Panc1 (cell line): Measurements from ENCODE around the gene FAM50A. TPM values are rescaled to one million over a fixed set of nuclear protein-coding genes. Genes with fewer than 3 reads are reported as not detected.

Experiments used
- ATAC-seq: fragments of 200-7000 bp; cut with Tn5 transposase; 2 replicates; pipeline ENCODE4 v1.9.1; 2020; ENCODE audit warnings: mild to moderate bottlenecking, moderate library complexity
- BruUV-seq: library from RNA; stranded (reverse); fragments of 400-500 nt; replicated peaks from 2 replicates; lab custom pipeline; 2021; lab: Mats Ljungman, UMichigan
- CTCF ChIA-PET: fragments of 300-600 bp; sonication (Branson Sonifier 250); formaldehyde crosslinking; loops from one replicate; lab custom pipeline; 2022; ENCODE audit warnings: antibody characterized with exemption; lab: Charles Lee
- POLR2A ChIA-PET: fragments of 300-600 bp; sonication (Branson Sonifier 250); formaldehyde crosslinking; loops from one replicate; lab custom pipeline; 2022; ENCODE audit warnings: antibody characterized with exemption; lab: Charles Lee
- DNase-seq: peaks from one replicate; pipeline ENCODE4 v3.0.0-alpha.2; 2010; ENCODE audit warnings: low read depth, low spot score
- H3K27ac ChIP-seq: 2 replicates; pipeline ENCODE4 v1.5.1; 2011; ENCODE audit warnings: mild to moderate bottlenecking, low read length, inconsistent platforms
- H3K27me3 ChIP-seq: fragments of 200-500 bp; sonication (Bioruptor generic); 2 replicates; pipeline ENCODE4 v1.6.0; 2014; ENCODE audit warnings: low read length, inconsistent platforms; ENCODE audit not compliant: control insufficient read depth, insufficient read depth
- H3K36me3 ChIP-seq: fragments of 200-500 bp; sonication (Bioruptor generic); 2 replicates; pipeline ENCODE4 v1.5.1; 2014; ENCODE audit warnings: inconsistent platforms, mild to moderate bottlenecking, low read length, moderate library complexity; ENCODE audit not compliant: control insufficient read depth, insufficient read depth
- H3K4me1 ChIP-seq: 2 replicates; pipeline ENCODE4 v1.5.1; 2011; ENCODE audit warnings: inconsistent platforms, mild to moderate bottlenecking, low read length, moderate library complexity; ENCODE audit not compliant: control insufficient read depth, insufficient read depth
- H3K4me3 ChIP-seq, 2 experiments: 2 replicates each; pipeline ENCODE4 v1.5.1; 2011 to 2012; ENCODE audit warnings: low read depth in 2 of 2, low read length in 2 of 2, mild to moderate bottlenecking in 2 of 2, inconsistent platforms in 1 of 2, moderate library complexity in 1 of 2
- H3K9me3 ChIP-seq: fragments of 200-500 bp; sonication (Bioruptor generic); 2 replicates; pipeline ENCODE4 v1.5.1; 2014; ENCODE audit warnings: low read depth, mild to moderate bottlenecking, inconsistent platforms, low read length, moderate library complexity; ENCODE audit not compliant: control insufficient read depth, insufficient read depth
- POLR2AphosphoS5 ChIP-seq: IDR thresholded peaks from 2 replicates; pipeline ENCODE4 v1.6.1; 2012; ENCODE audit warnings: mild to moderate bottlenecking, low read depth, low read length, moderate library complexity
- SIN3A ChIP-seq: IDR thresholded peaks from 2 replicates; pipeline ENCODE4 v1.6.1; 2012; ENCODE audit warnings: low read depth, mild to moderate bottlenecking, low read length, moderate library complexity, borderline replicate concordance; ENCODE audit not compliant: insufficient read depth
- TCF7L2 ChIP-seq: IDR thresholded peaks from 2 replicates; pipeline ENCODE4 v1.6.1; 2011; ENCODE audit warnings: mild to moderate bottlenecking, low read depth, low read length, inconsistent platforms
- in situ Hi-C: cut with HindIII; loops from 2 replicates; pipeline ENCODE4 v1.10.0; 2016; ENCODE audit warnings: low sequenced_read_pairs, low pct_unique_long_range_greater_than_20kb
- intact Hi-C: fragments of 100-400 bp; cut with micrococcal nuclease; formaldehyde crosslinking; loops from one replicate; pipeline ENCODE4 v1.10.0; 2022; ENCODE audit not compliant: unreplicated experiment
- total RNA-seq: library from RNA; stranded (reverse); gene quantifications from one replicate; pipeline ENCODE4 v1.2.1, GENCODE V29; 2021; ENCODE audit not compliant: unreplicated experiment
- TF ChIP-seq, protein P1 (sequence below): fragments of 450-650 bp; IDR thresholded peaks from 2 replicates; pipeline ENCODE4 v1.5.1; 2017; ENCODE audit warnings: mild to moderate bottlenecking
- TF ChIP-seq, protein P2 (sequence below), 2 experiments: IDR thresholded peaks; 2 replicates each; pipeline ENCODE4 v1.6.1; 2011 to 2012; ENCODE audit warnings: low read depth in 2 of 2, control low read depth in 1 of 2, low read length in 1 of 2, mild to moderate bottlenecking in 1 of 2, moderate library complexity in 1 of 2; ENCODE audit not compliant: insufficient read depth in 1 of 2

FAM50A gene
- total RNA-seq, 1 experiment from 2014 or later, result 225 TPM

DNA sequence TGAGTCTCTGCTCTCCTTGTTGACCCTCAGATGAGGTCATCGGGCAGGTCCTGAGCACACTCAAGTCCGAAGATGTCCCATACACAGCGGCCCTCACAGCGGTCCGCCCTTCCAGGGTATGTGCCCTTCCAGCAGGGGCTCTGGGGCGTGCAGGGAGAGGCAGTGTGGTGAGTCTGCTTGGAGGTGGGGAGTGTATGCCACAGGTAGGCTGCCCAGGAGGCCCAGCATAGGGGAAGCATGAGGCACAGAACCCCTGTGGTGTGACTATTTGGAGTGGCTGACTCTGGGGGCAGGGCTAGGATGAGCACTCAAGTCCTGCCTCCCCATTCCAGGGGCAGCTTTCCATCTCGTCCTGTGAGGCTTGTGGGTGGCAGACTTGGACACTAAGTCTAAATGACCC is 10.3 kb upstream of the FAM50A start:
- TF ChIP-seq POLR2AphosphoS5 (no peak), TCF7L2 (no peak), SIN3A (no peak)
- TF ChIP-seq, protein P1, sequence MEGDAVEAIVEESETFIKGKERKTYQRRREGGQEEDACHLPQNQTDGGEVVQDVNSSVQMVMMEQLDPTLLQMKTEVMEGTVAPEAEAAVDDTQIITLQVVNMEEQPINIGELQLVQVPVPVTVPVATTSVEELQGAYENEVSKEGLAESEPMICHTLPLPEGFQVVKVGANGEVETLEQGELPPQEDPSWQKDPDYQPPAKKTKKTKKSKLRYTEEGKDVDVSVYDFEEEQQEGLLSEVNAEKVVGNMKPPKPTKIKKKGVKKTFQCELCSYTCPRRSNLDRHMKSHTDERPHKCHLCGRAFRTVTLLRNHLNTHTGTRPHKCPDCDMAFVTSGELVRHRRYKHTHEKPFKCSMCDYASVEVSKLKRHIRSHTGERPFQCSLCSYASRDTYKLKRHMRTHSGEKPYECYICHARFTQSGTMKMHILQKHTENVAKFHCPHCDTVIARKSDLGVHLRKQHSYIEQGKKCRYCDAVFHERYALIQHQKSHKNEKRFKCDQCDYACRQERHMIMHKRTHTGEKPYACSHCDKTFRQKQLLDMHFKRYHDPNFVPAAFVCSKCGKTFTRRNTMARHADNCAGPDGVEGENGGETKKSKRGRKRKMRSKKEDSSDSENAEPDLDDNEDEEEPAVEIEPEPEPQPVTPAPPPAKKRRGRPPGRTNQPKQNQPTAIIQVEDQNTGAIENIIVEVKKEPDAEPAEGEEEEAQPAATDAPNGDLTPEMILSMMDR, result no peak
- TF ChIP-seq, protein P2, sequence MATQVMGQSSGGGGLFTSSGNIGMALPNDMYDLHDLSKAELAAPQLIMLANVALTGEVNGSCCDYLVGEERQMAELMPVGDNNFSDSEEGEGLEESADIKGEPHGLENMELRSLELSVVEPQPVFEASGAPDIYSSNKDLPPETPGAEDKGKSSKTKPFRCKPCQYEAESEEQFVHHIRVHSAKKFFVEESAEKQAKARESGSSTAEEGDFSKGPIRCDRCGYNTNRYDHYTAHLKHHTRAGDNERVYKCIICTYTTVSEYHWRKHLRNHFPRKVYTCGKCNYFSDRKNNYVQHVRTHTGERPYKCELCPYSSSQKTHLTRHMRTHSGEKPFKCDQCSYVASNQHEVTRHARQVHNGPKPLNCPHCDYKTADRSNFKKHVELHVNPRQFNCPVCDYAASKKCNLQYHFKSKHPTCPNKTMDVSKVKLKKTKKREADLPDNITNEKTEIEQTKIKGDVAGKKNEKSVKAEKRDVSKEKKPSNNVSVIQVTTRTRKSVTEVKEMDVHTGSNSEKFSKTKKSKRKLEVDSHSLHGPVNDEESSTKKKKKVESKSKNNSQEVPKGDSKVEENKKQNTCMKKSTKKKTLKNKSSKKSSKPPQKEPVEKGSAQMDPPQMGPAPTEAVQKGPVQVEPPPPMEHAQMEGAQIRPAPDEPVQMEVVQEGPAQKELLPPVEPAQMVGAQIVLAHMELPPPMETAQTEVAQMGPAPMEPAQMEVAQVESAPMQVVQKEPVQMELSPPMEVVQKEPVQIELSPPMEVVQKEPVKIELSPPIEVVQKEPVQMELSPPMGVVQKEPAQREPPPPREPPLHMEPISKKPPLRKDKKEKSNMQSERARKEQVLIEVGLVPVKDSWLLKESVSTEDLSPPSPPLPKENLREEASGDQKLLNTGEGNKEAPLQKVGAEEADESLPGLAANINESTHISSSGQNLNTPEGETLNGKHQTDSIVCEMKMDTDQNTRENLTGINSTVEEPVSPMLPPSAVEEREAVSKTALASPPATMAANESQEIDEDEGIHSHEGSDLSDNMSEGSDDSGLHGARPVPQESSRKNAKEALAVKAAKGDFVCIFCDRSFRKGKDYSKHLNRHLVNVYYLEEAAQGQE (IDR thresholded peaks at IDR 0.05; ENCODE audit: insufficient read depth in 1 of 2, low read depth in 2 of 2, low read length in 1 of 2), result no peak
- peaks cover 6% of the 10 kb centered on the region for H3K36me3 ChIP-seq
- H3K4me3 ChIP-seq, result no peak overlapping the region
- BruUV-seq, result no TSS peak
- no peaks in the 10 kb centered on the region for H3K27me3 ChIP-seq
- ChIA-PET POLR2A (no interaction called here), CTCF (no interaction called here)
- in situ Hi-C loops (no loop called here), intact Hi-C loops (no loop called here)
- H3K4me1 ChIP-seq, result peaks cover 26% of the 10 kb centered on the region
- DNase-seq, result no peak
- no peaks in the 10 kb centered on the region for H3K9me3 ChIP-seq
- no peak overlapping the region for H3K27ac ChIP-seq
- ATAC-seq, result no peak

DNA sequence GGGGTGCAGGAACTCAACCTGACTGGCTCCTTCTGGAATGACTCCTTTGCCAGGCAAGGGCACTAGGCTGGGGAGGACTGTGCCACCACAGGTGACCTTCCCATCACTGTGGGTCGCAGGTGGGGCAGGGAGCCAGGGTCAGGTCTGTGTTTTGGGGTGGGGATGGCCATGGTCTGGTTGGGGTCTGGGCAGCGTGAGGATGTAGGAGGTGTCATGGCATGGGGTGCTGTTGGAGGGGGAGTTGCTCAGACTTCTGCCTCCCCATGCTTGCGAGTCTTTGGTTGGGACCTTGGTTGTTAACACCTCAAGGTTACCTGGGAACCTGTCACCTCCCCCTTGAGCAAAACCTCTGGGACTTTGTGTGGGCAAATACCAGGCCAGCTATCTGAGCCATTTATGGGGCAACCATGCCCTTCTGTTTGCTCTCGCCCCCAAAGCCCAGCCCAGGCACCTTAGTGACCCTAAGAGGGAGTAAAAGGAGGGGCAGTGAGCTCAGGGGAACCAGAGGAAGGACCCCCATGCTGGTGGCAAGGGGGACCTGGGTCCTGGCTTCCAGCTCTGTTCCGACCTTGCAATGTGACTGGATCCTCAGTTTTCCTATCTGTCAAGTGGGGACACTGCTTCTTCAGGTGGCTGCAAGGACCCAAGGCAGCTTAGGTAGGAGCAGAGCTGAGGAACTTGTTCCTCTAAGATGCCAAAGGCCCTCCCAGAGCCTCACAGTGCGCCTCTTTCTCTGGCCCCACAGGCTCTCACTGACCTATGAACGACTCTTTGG is 9.4 kb upstream of the FAM50A start:
- Histone ChIP-seq H3K9me3 (no peaks in the 10 kb centered on the region), H3K27ac (no peak overlapping the region), H3K36me3 (peaks cover 6% of the 10 kb centered on the region), H3K4me3 (no peak overlapping the region), H3K27me3 (no peaks in the 10 kb centered on the region), H3K4me1 (peaks cover 28% of the 10 kb centered on the region)
- intact Hi-C loops (no loop called here), in situ Hi-C loops (no loop called here)
- TF ChIP-seq POLR2AphosphoS5 (no peak), SIN3A (no peak), TCF7L2 (no peak)
- TF ChIP-seq, protein P1, result no peak
- TF ChIP-seq, protein P2 (IDR thresholded peaks at IDR 0.05; ENCODE audit: insufficient read depth in 1 of 2, low read depth in 2 of 2, low read length in 1 of 2), result no peak
- DNase-seq (no peak), ATAC-seq (no peak)
- POLR2A ChIA-PET, result no interaction called here
- CTCF ChIA-PET, result no interaction called here
- no TSS peak for BruUV-seq
